ENCODE results near the gene KCNJ8.

KCNJ8 gene

DNA sequence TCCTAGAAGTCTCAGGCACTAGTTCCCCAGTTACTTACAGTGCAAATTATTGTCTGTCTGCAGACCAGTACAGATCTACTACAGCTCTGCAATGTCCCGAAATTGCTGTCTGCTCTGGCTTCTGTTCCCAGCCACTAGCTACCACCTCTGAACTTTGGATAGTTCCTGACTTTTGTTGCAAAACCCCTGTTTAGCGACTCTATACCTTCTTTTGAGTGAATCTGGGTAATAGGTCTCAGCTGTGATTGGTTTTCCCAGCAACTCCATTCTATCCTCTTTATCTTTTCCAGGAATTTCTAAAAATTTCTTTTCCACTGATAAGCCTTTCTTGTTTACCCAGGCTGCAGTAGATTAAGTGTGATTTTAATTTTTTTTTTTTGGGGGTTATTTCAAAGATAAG lies 16.8 kb downstream of the KCNJ8 start:
- no peak for DNase-seq (ENCODE audit: low read depth)
- H3K4me3 ChIP-seq (ENCODE audit: low read depth, low read length), result no peak overlapping the region
- TF ChIP-seq, protein P1, sequence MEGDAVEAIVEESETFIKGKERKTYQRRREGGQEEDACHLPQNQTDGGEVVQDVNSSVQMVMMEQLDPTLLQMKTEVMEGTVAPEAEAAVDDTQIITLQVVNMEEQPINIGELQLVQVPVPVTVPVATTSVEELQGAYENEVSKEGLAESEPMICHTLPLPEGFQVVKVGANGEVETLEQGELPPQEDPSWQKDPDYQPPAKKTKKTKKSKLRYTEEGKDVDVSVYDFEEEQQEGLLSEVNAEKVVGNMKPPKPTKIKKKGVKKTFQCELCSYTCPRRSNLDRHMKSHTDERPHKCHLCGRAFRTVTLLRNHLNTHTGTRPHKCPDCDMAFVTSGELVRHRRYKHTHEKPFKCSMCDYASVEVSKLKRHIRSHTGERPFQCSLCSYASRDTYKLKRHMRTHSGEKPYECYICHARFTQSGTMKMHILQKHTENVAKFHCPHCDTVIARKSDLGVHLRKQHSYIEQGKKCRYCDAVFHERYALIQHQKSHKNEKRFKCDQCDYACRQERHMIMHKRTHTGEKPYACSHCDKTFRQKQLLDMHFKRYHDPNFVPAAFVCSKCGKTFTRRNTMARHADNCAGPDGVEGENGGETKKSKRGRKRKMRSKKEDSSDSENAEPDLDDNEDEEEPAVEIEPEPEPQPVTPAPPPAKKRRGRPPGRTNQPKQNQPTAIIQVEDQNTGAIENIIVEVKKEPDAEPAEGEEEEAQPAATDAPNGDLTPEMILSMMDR (IDR thresholded peaks at IDR 0.05; ENCODE audit: low read depth, low read length, missing control alignments), result no peak

DNA sequence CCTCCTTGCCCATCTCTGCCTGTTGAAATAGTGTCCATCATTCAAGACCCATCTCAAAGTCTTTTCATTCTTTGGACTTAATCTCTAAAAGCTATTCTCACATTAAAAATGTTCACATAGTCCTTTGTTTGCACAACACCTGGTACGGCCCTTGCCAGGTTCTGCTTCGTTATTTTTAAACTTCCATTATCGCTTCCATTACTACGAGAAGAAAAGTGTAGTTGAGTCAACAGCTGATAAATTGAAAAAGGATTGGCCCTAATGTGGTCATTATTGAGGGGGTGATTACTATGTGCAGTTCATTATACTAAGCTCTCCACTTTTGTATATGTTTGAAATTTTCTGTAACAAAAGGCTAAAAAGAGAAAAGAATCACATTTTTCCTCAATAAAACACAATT lies 17.8 kb downstream of the KCNJ8 start:
- H3K4me3 ChIP-seq (ENCODE audit: low read depth, low read length), result no peak overlapping the region
- TF ChIP-seq, protein P1 (IDR thresholded peaks at IDR 0.05; ENCODE audit: low read depth, low read length, missing control alignments), result no peak
- DNase-seq (ENCODE audit: low read depth), result no peak

DNA sequence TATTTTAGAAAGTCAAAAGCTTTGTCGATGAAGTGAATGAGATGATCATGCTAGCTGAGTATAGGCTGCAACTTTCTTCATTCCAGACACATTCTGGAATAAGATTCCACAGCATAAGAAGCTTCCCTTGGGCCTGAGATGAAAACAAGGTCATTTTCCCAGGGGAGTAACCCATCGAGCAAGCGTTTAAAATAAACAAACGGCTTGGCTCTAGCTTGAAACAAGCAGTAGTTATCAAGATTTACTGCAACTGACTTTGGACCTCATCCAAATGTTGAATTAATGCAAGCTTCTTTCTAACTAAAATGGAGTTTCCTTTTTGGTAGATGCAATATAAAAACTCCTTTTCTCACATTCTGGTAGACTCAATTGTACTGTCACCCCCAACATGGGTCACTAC lies 23.0 kb downstream of the KCNJ8 start:
- DNase-seq (ENCODE audit: low read depth), result no peak
- TF ChIP-seq, protein P1 (IDR thresholded peaks at IDR 0.05; ENCODE audit: low read depth, low read length, missing control alignments), result no peak
- no peak overlapping the region for H3K4me3 ChIP-seq (ENCODE audit: low read depth, low read length)

DNA sequence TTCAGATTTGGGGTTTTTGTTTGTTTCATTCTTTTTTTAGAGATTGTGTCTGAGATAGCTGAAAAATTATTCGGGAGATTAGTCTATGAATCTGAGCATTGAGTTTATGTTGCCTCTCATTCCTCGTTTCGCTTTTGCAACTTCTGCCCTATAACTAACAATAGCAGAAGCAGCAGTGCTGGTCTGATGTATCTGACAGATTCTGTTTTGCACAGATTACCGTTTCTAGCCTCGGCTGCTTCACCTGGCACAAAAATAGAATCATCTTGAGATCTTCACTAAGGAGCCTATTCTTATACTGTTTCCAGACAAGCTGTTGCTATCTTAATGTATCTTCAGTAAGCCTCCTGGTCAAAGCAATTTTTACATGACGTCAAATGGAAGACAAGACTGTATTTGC lies 29.2 kb downstream of the KCNJ8 start:
- H3K4me3 ChIP-seq (ENCODE audit: low read depth, low read length), result no peak overlapping the region
- TF ChIP-seq, protein P1 (IDR thresholded peaks at IDR 0.05; ENCODE audit: low read depth, low read length, missing control alignments), result no peak
- no peak for DNase-seq (ENCODE audit: low read depth)

DNA sequence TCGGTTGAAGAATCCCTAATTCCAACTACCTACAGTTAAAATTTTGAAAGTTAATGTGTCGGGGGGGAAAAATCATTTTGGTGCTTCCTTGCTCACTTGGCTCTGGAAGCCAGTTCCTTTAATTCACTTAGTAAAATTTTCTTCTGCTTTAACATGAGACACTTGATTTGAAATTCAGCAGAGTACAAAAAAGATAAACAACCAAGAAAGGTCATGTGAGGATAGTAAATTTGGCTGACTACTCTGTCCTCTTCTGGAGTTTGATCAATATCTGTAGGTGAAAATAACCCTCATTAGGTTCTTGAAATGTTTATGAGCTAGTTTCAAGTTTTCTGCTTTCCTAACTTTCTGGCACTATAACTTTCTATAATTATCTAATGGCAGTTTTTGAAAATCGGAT lies 43.4 kb downstream of the KCNJ8 start:
- H3K4me3 ChIP-seq (ENCODE audit: low read depth, low read length), result no peak overlapping the region
- TF ChIP-seq, protein P1 (IDR thresholded peaks at IDR 0.05; ENCODE audit: low read depth, low read length, missing control alignments), result no peak

DNA sequence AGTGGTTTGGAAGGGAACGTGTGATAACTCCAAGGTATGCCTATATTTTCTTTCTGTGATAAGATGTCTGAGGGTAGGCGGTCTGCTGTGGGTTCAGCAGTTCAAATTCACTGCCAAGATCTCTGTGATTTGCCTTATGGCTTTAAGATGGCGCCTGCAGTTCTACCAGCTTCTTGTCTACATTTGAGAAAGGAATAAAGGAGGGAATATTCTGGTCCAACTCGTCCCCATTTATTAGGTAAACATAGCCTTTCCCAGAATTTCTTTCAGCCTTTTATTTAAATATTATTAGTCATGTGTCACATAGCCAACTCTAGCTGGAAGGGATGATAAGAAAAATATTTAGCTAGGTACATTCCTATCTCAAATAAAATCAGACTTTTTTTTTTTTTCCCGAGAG lies 48.8 kb downstream of the KCNJ8 start:
- TF ChIP-seq, protein P1 (IDR thresholded peaks at IDR 0.05; ENCODE audit: low read depth, low read length, missing control alignments), result no peak
- H3K4me3 ChIP-seq (ENCODE audit: low read depth, low read length), result no peak overlapping the region
- DNase-seq (ENCODE audit: low read depth), result no peak

More for the DNA sequence above, 43.4 kb downstream of the KCNJ8 start:
- DNase-seq (ENCODE audit: low read depth), result no peak

DNA sequence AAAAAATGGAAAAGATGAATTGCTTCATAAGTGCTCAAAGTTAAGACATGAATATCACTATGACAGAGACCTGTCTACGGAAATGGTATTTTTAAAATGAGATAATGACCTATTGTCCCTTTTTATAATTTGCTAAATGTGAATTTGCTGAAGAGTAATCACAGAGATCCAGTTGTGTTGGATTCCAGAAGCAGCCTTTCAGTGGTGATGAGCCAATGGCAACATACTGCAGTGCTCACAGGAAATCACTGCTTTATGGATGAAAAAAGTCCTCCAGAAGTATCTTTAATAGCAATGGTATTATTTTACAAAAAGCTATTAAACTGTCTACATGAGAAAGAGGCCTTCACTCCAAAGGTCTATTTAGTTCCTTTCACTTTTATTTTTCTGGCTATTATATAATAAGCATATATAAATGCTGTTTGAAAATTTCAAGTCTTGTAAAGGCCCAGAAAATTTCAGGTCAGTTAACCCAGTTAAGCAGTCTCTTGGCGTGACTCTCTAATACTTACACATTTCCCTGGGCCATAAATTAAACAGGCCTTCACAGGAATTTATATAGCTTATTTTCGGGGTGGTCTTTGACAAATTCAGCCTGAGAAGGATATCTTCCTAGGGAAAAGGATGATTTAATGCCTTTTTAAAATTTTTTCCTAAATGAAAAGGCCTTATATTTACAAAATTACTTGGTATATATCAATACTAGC lies 55.4 kb downstream of the KCNJ8 start:
- no peak for DNase-seq (ENCODE audit: low read depth)
- H3K4me3 ChIP-seq (ENCODE audit: low read depth, low read length), result no peak overlapping the region
- TF ChIP-seq, protein P1 (IDR thresholded peaks at IDR 0.05; ENCODE audit: low read depth, low read length, missing control alignments), result no peak
